HG02870 (cell line): ENCODE data around the gene PITPNB.

Experiments
- ATAC-seq: cut with Tn5 transposase; IDR thresholded peaks from one replicate; pipeline ENCODE4 v1.9.1; 2021; ENCODE audit warnings: mild to moderate bottlenecking, moderate library complexity; ENCODE audit not compliant: unreplicated experiment

The PITPNB gene

GRCh38 chr22:27804470-27805297 is 114.4 kb downstream of the PITPNB start:
- ATAC-seq = no peak

DNA sequence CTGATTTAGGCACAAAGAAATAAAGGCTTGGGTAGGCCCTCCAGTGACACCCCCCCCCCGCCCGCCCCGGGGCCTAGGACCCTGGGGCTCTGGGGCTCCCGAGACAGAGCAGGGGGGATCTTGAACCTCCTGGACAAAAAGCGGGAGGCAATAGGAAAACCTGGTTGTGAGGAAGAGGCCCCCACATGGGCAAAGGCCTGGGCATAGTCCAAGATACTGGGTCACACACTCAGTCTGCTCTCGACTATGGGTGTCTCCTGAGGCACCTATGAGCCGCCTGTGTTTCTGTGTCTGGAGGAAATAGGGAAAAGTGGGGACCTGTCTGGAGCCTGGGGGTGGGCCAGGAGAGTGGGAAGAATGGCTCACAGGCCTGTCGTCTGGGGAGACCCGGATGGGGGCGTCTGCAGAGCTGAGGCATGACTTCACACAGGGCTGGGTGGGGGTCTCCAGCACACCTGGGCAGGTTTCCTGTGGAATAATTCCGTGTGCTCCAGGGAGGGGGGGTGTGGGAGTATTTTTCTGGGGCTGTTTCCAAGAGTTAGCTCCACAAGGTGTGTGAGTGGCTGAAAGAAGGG is 115.1 kb downstream of the PITPNB start:
- no peak for ATAC-seq

DNA sequence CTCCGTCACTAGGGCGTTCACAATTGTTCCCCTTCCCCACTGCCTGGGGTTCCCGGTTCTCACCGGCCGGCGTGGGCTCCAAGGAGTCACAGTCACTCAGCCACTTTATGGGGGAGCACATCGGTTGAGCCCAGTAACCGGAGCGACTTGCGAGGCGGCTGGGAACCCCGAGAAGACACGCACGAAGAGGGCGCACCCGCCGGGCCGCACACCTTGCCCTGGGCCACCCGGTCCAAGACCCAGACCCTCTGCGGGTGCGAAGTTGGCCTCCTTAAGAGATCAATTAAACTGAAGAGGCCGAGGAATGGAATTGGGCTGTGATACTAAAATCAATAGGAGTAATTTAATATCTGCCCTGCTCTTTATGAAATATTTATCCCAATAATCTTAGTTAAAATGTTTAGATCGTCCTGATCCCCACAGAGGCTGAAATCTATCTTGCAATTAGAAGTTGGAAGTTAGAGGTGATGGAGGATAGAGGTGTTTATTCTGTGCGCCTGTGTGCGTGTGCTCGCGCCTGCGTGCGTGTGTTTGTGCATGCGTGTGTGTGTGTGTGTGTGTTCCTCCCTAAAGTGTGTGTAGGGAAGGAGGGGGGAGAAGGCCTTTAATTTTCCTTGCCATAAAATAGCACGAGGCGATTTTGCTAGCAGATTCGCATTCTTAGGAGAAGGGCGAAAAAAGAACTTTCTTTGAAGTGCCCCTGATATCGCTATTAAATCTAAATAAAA is 116.5 kb downstream of the PITPNB start:
- no peak for ATAC-seq
